Adipocyte (in vitro differentiated cells): Measurements from ENCODE around the gene MFSD11.
"Not testable (repeated sequence)": the region's sequence is repeated elsewhere in the genome, so short reads cannot be mapped to it uniquely, and the experiment has no call there.

Source experiments
- DNase-seq: peaks from one replicate; pipeline ENCODE4 v3.0.0-alpha.2; 2015; ENCODE audit warnings: low read depth
- H3K27me3 ChIP-seq: replicated peaks from 2 replicates; pipeline ENCODE4 v1.7.0; 2013; ENCODE audit warnings: mild to moderate bottlenecking, low read length, moderate library complexity; ENCODE audit not compliant: control insufficient read depth, insufficient read depth
- H3K36me3 ChIP-seq: 2 replicates; pipeline ENCODE4 v1.7.0; 2013; ENCODE audit warnings: low read length, mild to moderate bottlenecking, moderate library complexity; ENCODE audit not compliant: control insufficient read depth, insufficient read depth, severe bottlenecking
- H3K4me1 ChIP-seq: 2 replicates; pipeline ENCODE4 v1.7.0; 2013; ENCODE audit warnings: mild to moderate bottlenecking, low read length, moderate library complexity; ENCODE audit not compliant: control insufficient read depth, insufficient read depth
- H3K4me3 ChIP-seq: 2 replicates; pipeline ENCODE4 v1.7.0; 2013; ENCODE audit warnings: mild to moderate bottlenecking, low read length, moderate library complexity
- H3K9ac ChIP-seq: 2 replicates; pipeline ENCODE4 v1.7.0; 2013; ENCODE audit warnings: mild to moderate bottlenecking, low read length, moderate library complexity
- H3K9me3 ChIP-seq: 2 replicates; pipeline ENCODE4 v1.7.0; 2013; ENCODE audit warnings: mild to moderate bottlenecking, low read length, moderate library complexity; ENCODE audit not compliant: control insufficient read depth

Gene MFSD11

DNA sequence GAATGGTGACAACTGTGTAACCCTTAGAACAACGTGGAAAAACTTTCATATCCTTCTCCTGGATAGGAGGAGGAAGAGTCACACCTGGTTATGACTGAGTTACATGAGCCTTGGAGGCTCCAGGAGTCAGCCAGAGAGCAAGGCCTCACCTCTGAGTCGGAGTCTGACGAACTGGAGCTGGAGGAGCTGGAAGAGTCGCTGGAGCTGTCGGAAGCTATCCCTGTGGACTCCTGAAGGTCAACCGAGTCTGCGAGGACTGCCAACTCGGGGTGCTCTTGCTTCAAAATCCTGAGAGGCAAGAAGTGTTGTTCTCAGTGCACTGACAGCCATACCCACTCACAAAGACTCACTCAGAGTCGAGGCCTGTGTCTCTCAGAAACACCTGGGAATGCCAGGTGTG is 17.7 kb upstream of the MFSD11 start:
- Histone ChIP-seq H3K36me3 (peaks cover 73% of the 10 kb centered on the region), H3K4me3 (no peak overlapping the region), H3K9me3 (no peaks in the 10 kb centered on the region)

DNA sequence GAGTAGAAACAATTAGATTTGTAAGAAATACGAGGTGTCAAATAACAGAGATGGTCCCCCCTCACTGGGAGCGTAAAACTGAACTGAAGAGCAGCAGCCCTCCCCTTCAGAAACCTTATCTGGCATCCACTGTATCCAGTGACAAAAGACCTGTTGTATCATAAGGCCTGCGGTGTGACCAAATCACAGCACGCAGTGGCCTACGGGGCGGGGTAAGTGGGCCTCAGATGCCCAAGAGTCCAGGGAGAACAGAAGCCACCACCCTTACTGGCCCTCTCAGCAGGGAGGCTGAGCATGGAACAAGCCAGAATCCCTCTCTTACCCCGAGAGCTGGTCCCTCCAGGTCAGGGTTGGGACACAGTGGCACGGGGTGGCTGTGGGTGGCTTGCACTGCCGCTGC is 17.0 kb upstream of the MFSD11 start:
- no peak for DNase-seq
- Histone ChIP-seq H3K9ac (no peak overlapping the region), H3K4me1 (peaks cover 34% of the 10 kb centered on the region), H3K27me3 (no peaks in the 10 kb centered on the region), H3K4me3 (no peak overlapping the region), H3K36me3 (peaks cover 70% of the 10 kb centered on the region), H3K9me3 (no peaks in the 10 kb centered on the region)

More for the DNA sequence above, 17.7 kb upstream of the MFSD11 start:
- Histone ChIP-seq H3K27me3 (no peaks in the 10 kb centered on the region), H3K4me1 (peaks cover 38% of the 10 kb centered on the region), H3K9ac (no peak overlapping the region)
- DNase-seq = no peak

DNA sequence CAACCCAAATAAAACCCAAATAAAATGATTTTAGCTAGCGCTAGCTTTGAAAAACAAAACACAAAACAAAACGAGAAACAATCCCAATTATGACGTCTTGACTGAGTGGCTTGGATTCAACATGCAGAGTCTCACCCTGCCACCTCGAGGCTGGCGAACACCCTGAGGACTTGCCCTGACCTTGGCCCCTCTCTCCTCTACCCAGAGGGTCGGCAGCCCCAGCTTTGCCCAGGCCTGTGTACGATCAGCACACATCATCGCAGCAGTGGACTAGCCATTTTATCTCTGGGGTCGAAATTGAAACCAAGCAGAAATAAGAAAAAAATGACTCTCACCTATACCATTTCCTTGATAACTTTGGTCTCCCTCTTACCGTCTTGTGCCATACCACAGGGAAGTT is 16.5 kb upstream of the MFSD11 start:
- Histone ChIP-seq H3K36me3 (peaks cover 70% of the 10 kb centered on the region), H3K27me3 (no peaks in the 10 kb centered on the region), H3K9me3 (no peaks in the 10 kb centered on the region), H3K4me1 (peaks cover 29% of the 10 kb centered on the region), H3K4me3 (no peak overlapping the region), H3K9ac (no peak overlapping the region)
- no peak for DNase-seq

DNA sequence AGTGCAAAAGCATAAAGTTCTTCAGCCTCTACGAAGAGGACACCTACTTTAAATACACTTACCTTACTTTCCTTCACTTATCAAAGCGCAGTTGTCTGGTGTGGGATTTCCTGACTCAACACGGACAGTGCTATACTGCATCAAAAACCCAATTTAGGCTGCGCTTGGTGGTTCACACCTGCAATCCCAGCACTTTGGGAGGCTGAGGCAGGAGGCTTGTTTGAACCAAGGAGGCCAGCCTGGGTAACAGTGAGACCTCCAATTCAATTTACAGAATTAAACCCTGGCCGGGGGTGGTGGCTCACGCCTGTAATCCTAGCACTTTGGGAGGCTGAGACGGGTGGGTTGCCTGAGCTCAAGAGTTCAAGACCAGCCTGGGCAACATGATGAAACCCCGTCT is 15.6 kb upstream of the MFSD11 start:
- Histone ChIP-seq H3K4me1 (peaks cover 21% of the 10 kb centered on the region), H3K9me3 (no peaks in the 10 kb centered on the region), H3K36me3 (peaks cover 69% of the 10 kb centered on the region), H3K9ac (no peak overlapping the region), H3K4me3 (no peak overlapping the region), H3K27me3 (no peaks in the 10 kb centered on the region)
- no peak for DNase-seq

DNA sequence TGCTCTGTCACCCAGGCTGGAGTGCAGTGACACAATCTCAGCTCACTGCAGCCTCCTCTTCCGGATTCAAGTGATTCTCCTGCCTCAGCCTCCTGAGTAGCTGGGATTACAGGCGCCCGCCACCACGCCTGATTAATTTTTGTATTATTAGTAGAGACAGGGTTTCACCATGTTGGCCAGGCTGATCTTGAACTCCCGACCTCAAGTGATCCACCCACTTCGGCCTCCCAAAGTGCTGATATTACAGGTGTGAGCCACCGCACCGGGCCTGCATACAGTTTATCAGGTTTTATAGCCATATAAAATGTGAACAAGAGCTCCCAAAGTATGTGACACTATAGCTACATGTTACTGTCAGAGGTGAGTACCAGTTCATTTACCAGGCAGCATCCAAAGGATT is 14.9 kb upstream of the MFSD11 start:
- not testable (repeated sequence) for DNase-seq, H3K27me3 ChIP-seq, H3K9ac ChIP-seq, H3K4me3 ChIP-seq, H3K9me3 ChIP-seq
- Histone ChIP-seq H3K36me3 (peaks cover 64% of the 10 kb centered on the region), H3K4me1 (peaks cover 24% of the 10 kb centered on the region)

DNA sequence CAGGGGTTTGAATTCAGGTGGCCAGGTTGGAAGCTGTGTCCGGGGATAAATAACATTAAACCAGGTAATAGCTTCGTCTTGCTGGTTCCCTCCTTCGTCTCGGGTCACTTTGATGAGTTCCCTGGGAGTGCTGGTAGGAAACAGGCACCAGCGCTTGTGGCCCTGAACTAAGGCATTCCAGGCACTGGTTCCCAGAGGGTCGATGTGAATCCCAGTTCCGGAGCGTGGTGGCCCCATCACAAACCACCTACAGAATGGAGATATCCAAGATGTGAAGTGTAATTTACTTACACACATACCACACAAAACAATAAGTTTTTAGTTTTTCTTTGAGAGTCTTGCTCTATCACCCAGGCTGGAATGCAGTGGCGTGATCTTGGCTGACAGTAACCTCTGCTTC is 14.1 kb upstream of the MFSD11 start:
- H3K27me3 ChIP-seq = no peaks in the 10 kb centered on the region
- peaks cover 31% of the 10 kb centered on the region for H3K4me1 ChIP-seq
- H3K4me3 ChIP-seq = no peak overlapping the region
- H3K9ac ChIP-seq = no peak overlapping the region
- DNase-seq = no peak
- no peaks in the 10 kb centered on the region for H3K9me3 ChIP-seq
- peaks cover 55% of the 10 kb centered on the region for H3K36me3 ChIP-seq

DNA sequence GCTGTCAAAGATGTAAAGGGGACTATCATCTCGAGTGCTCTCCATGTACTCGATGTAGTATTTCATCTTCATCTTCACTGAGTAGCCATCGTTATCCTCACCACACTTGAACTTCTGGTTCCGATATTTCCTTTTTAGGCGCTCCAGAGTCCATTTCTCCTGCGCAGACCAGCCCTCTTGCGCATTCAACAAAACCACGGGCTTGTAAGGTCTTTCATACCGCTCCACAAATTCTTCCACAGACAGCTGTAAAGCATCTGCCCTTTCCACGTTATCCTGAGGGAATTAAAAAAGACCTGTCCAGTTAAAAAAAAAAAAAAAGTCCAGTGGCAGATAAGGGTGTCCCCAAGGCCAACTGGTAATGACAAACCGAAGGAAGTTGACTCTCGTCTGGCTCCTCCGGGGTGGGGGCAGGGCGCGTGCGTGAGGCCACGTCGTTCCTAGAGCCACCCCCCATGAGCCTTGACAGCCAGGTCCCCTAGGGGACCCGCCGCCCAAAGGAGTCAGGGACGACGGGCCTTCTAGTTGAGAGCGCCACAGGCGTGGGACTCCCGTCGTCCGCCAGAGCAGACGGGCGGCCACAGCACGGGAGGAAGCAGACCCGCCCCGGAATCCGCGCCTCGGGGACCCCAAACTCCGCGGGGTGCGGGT is 12.2 kb upstream of the MFSD11 start:
- peak; percentile 71 for DNase-seq
- Histone ChIP-seq H3K36me3 (peaks cover 42% of the 10 kb centered on the region), H3K27me3 (no peaks in the 10 kb centered on the region), H3K4me3 (peak overlapping the region; percentile 92), H3K9ac (peak overlapping the region; percentile 98), H3K4me1 (peaks cover 35% of the 10 kb centered on the region), H3K9me3 (no peaks in the 10 kb centered on the region)

DNA sequence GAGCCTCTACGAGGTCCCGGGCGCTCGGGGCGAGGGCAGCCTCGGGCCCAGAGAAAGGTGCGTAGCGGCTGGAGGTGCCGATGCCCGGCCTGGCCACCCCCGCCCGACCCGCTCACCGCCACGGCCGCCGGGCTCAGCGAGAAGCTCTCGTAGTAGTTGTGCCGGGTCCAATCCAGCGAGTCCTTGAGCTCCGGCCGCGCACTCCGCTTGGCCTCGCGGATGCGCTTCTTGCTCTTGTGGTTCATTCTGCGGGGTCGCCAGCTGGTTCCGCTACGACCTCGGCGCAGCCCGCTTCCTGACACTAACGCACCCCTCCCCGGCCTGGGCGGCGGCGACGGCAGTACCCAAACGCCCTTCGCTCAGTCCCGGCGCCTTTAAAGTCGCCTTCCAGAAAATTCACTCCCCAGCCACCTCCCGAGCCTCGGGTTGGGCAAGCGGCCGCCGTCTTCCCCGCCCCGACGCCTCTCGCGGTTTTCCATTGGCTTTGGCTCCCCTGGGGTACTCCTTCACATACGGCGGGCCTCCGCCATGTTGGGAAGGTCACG is 11.6 kb upstream of the MFSD11 start, which contains the start of gene JMJD6:
Gene JMJD6, minus strand, starts transcription at position 376 of the 545 bp plus-strand sequence. Its CDS starts 131 bp downstream, at position 245.
- Histone ChIP-seq H3K36me3 (peaks cover 39% of the 10 kb centered on the region), H3K4me1 (peaks cover 35% of the 10 kb centered on the region), H3K27me3 (no peaks in the 10 kb centered on the region), H3K9me3 (no peaks in the 10 kb centered on the region), H3K4me3 (peak within 1 kb of the TSS; percentile 92), H3K9ac (peak within 1 kb of the TSS; percentile 98)
- DNase-seq = peak; percentile 97

DNA sequence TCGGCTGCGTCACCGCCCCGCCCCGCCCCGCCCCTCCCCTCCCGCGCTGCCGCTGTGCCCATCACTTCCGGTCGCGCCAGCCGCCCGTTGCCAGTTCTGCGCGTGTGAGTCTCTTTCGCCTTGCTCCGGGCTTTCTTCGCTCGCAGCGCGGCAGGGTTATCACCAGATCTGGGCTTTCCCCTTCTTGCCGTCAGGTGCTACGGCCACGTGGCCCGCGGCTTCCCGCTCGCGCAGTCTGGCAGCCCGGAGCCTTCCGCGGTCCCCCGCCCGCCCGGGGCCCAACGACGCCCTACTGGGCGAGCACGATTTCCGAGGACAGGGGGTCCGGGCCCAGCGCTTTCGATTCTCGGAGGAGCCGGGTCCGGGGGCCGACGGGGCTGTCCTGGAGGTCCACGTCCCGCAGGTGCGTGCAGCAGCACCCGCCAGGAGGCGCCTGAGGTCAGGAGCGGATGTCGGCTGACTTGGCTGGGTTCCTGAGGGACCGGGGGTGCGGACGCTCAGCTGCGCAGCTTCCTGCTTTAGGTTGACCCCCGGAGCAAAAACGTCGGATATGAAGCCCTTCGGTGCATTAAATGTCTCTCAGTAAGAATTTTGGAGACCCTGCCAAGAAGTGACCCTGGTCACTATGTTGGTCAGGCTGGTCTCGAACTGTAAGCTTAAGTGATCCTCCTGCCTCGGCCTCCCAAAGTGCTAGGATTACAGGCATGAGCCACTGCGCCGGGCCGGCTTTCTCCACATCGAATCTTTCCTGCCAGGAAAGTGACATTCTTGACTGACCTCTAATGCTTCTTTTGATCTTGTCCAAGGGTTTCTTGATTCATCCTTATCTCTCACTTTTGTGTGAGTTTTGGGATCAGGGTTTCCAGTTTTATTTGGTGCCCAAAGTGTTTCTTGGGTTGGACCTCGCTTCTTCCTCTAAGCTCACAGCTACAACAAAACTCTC is 10.9 kb upstream of the MFSD11 start, which contains the start of gene METTL23:
Gene METTL23, plus strand, starts transcription at position 64 of the 943 bp plus-strand sequence. CDS start 2,872 bp downstream, outside the sequence.
- DNase-seq = peak; percentile 89
- Histone ChIP-seq H3K36me3 (peaks cover 35% of the 10 kb centered on the region), H3K27me3 (no peaks in the 10 kb centered on the region), H3K4me3 (peak within 1 kb of the TSS; percentile 92), H3K9ac (peak within 1 kb of the TSS; percentile 98), H3K4me1 (peaks cover 35% of the 10 kb centered on the region), H3K9me3 (no peaks in the 10 kb centered on the region)

DNA sequence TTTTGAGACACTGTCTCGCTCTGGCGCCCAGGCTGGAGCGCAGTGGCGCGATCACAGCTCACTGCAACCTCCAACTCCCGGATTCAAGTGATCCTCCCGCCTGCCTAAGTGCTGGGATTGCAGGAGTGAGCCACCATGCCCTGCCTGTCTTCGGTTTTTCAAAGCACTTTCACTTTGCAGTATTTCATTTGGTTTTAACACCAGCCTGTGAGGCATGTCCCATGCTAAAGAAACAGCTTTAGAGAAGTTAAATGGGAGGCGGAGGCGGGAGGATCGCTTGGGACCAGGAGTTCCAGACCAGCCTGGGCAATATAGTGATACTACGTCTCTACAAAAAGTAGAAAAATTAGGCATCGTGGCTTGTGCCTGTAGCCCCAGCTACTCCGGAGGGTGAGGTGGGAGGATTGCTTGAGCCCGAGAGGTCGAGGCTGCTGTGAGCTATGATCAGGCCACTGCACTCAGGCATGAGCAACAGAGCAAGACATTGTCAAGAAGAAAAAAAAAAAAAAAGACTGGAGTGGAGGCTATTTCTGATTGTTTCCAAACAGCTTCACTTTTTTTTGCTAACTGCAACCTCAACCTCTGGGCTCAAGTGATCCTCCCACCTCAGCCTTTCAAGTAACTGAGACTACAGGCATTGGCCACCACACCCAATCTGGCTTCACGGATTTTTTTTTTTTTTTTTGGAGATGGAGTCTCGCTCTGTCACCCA is 10.0 kb upstream of the MFSD11 start:
- Histone ChIP-seq H3K27me3 (no peaks in the 10 kb centered on the region), H3K4me1 (peaks cover 43% of the 10 kb centered on the region), H3K4me3 (peak overlapping the region; percentile 91), H3K9ac (peak overlapping the region; percentile 95), H3K9me3 (no peaks in the 10 kb centered on the region), H3K36me3 (peaks cover 35% of the 10 kb centered on the region)
- DNase-seq = peak; percentile 12
